WTC11 (cell line): Measurements from ENCODE around the gene NSD1. TPM values are rescaled to one million over a fixed set of nuclear protein-coding genes. Genes with fewer than 3 reads are reported as not detected.

ENCODE experiments used
- ATAC-seq: fragments of 200-7000 bp; cut with Tn5 transposase; 2 replicates; pipeline ENCODE4 v1.10.0; 2021; ENCODE audit warnings: mild to moderate bottlenecking, moderate library complexity
- CTCF ChIA-PET: fragments of 300-600 bp; sonication (Branson Sonifier 250); formaldehyde crosslinking; loops from one replicate; lab custom pipeline; 2021; ENCODE audit warnings: antibody characterized with exemption; lab: Charles Lee
- POLR2A ChIA-PET: fragments of 350-600 bp; sonication (Branson Sonifier 250); formaldehyde crosslinking; loops from one replicate; lab custom pipeline; 2021; ENCODE audit warnings: antibody characterized with exemption; lab: Charles Lee
- DNase-seq: peaks from one replicate; pipeline ENCODE4 v3.0.0; 2021; ENCODE audit warnings: low spot score
- H3K27ac Mint-ChIP-seq: 2 replicates; pipeline ENCODE4 v1.8.0; 2021; ENCODE audit warnings: mixed read lengths
- H3K27me3 Mint-ChIP-seq: 2 replicates; pipeline ENCODE4 v1.8.0; 2021; ENCODE audit warnings: low read depth, mild to moderate bottlenecking, moderate library complexity, mixed read lengths
- H3K36me3 Mint-ChIP-seq: 2 replicates; pipeline ENCODE4 v1.8.0; 2021; ENCODE audit warnings: mixed read lengths
- H3K4me1 Mint-ChIP-seq: 2 replicates; pipeline ENCODE4 v1.8.0; 2022; ENCODE audit warnings: mixed read lengths
- H3K4me3 Mint-ChIP-seq: 2 replicates; pipeline ENCODE4 v1.8.0; 2021; ENCODE audit warnings: mild to moderate bottlenecking, moderate library complexity, mixed read lengths
- H3K9me3 Mint-ChIP-seq: 2 replicates; pipeline ENCODE4 v1.8.0; 2021; ENCODE audit warnings: mixed read lengths
- AFF4 ChIP-seq: sonication (generic); formaldehyde crosslinking; IDR thresholded peaks from 2 replicates; pipeline ENCODE4 v1.8.1; 2023; ENCODE audit warnings: mild to moderate bottlenecking, missing genetic modification reagents, borderline replicate concordance
- ATF3 ChIP-seq: sonication (generic); formaldehyde crosslinking; conservative IDR thresholded peaks from 2 replicates; pipeline ENCODE4 v1.8.1; 2022; ENCODE audit warnings: mild to moderate bottlenecking, missing genetic modification reagents
- ATF6 ChIP-seq: sonication (generic); formaldehyde crosslinking; IDR thresholded peaks from 2 replicates; pipeline ENCODE4 v1.8.1; 2023; ENCODE audit warnings: mild to moderate bottlenecking, missing genetic modification reagents
- CBFB ChIP-seq: sonication (generic); formaldehyde crosslinking; IDR thresholded peaks from 2 replicates; pipeline ENCODE4 v1.8.1; 2022; ENCODE audit warnings: mild to moderate bottlenecking, low read depth, missing genetic modification reagents
- E2F5 ChIP-seq: sonication (generic); formaldehyde crosslinking; IDR thresholded peaks from 2 replicates; pipeline ENCODE4 v1.8.1; 2022; ENCODE audit warnings: mild to moderate bottlenecking, moderate library complexity, missing genetic modification reagents
- ELF4 ChIP-seq: sonication (generic); formaldehyde crosslinking; IDR thresholded peaks from 2 replicates; pipeline ENCODE4 v1.8.1; 2022; ENCODE audit warnings: low read depth, mild to moderate bottlenecking, moderate library complexity, missing genetic modification reagents
- EMX1 ChIP-seq: fragments of 250-450 bp; sonication (Bioruptor Pico); IDR thresholded peaks from 2 replicates; pipeline ENCODE4 v1.8.0; 2021; ENCODE audit warnings: mild to moderate bottlenecking
- ESRRA ChIP-seq: sonication (generic); formaldehyde crosslinking; IDR thresholded peaks from 2 replicates; pipeline ENCODE4 v1.8.1; 2022; ENCODE audit warnings: mild to moderate bottlenecking, missing genetic modification reagents, borderline replicate concordance
- HMGA2 ChIP-seq: fragments of 250-450 bp; sonication (Bioruptor Pico); IDR thresholded peaks from 2 replicates; pipeline ENCODE4 v1.4.0; 2021; ENCODE audit warnings: mild to moderate bottlenecking, moderate library complexity
- MYBL2 ChIP-seq: sonication (generic); formaldehyde crosslinking; IDR thresholded peaks from 2 replicates; pipeline ENCODE4 v1.8.1; 2023; ENCODE audit warnings: mild to moderate bottlenecking, moderate library complexity, missing genetic modification reagents
- NR1H2 ChIP-seq: sonication (generic); formaldehyde crosslinking; IDR thresholded peaks from 2 replicates; pipeline ENCODE4 v1.9.0; 2021; ENCODE audit warnings: mild to moderate bottlenecking, moderate library complexity, missing genetic modification reagents
- OVOL2 ChIP-seq: fragments of 250-450 bp; sonication (Bioruptor Pico); IDR thresholded peaks from 2 replicates; pipeline ENCODE4 v1.9.0; 2021; ENCODE audit warnings: mild to moderate bottlenecking, borderline replicate concordance
- RORB ChIP-seq: fragments of 250-450 bp; sonication (Bioruptor Pico); IDR thresholded peaks from 2 replicates; pipeline ENCODE4 v1.9.0; 2021; ENCODE audit warnings: mild to moderate bottlenecking
- SMAD4 ChIP-seq: sonication (generic); formaldehyde crosslinking; IDR thresholded peaks from 2 replicates; pipeline ENCODE4 v1.8.0; 2022; ENCODE audit warnings: mild to moderate bottlenecking, missing genetic modification reagents
- SOX15 ChIP-seq: fragments of 250-450 bp; sonication (Bioruptor Pico); IDR thresholded peaks from 2 replicates; pipeline ENCODE4 v1.9.0; 2021; ENCODE audit warnings: mild to moderate bottlenecking
- TEAD1 ChIP-seq: sonication (generic); formaldehyde crosslinking; IDR thresholded peaks from 2 replicates; pipeline ENCODE4 v1.8.0; 2022; ENCODE audit warnings: mild to moderate bottlenecking, missing genetic modification reagents
- TP53 ChIP-seq: sonication (generic); formaldehyde crosslinking; IDR thresholded peaks from 2 replicates; pipeline ENCODE4 v1.8.1; 2023; ENCODE audit warnings: mild to moderate bottlenecking, missing genetic modification reagents
- ZBTB43 ChIP-seq: sonication (generic); formaldehyde crosslinking; IDR thresholded peaks from 2 replicates; pipeline ENCODE4 v1.8.1; 2023; ENCODE audit warnings: mild to moderate bottlenecking, missing genetic modification reagents
- ZMAT4 ChIP-seq: fragments of 250-450 bp; sonication (Bioruptor Pico); IDR thresholded peaks from 2 replicates; pipeline ENCODE4 v1.9.0; 2021; ENCODE audit warnings: mild to moderate bottlenecking
- ZNF138 ChIP-seq: sonication (generic); formaldehyde crosslinking; conservative IDR thresholded peaks from 2 replicates; pipeline ENCODE4 v1.8.1; 2022; ENCODE audit warnings: mild to moderate bottlenecking, moderate library complexity, missing genetic modification reagents
- ZNF219 ChIP-seq: sonication (generic); formaldehyde crosslinking; IDR thresholded peaks from 2 replicates; pipeline ENCODE4 v1.8.0; 2023; ENCODE audit warnings: missing genetic modification reagents, mild to moderate bottlenecking, borderline replicate concordance
- ZNF232 ChIP-seq: sonication (generic); formaldehyde crosslinking; IDR thresholded peaks from 2 replicates; pipeline ENCODE4 v1.8.0; 2022; ENCODE audit warnings: mild to moderate bottlenecking, missing genetic modification reagents
- ZNF416 ChIP-seq: fragments of 250-450 bp; sonication (Bioruptor Pico); IDR thresholded peaks from 2 replicates; pipeline ENCODE4 v1.9.0; 2021; ENCODE audit warnings: mild to moderate bottlenecking, inconsistent platforms
- ZNF512 ChIP-seq: sonication (generic); formaldehyde crosslinking; IDR thresholded peaks from 2 replicates; pipeline ENCODE4 v1.8.1; 2022; ENCODE audit warnings: missing genetic modification reagents, borderline replicate concordance
- ZNF671 ChIP-seq: fragments of 250-450 bp; sonication (Bioruptor Pico); IDR thresholded peaks from 2 replicates; pipeline ENCODE4 v1.8.0; 2021; ENCODE audit warnings: mild to moderate bottlenecking
- ZSCAN18 ChIP-seq: fragments of 250-450 bp; sonication (Bioruptor Pico); IDR thresholded peaks from 2 replicates; pipeline ENCODE4 v2.1.2; 2022; ENCODE audit warnings: mild to moderate bottlenecking, moderate library complexity
- total RNA-seq: library from RNA; stranded (reverse); gene quantifications from 3 replicates; pipeline ENCODE4 v1.2.3, GENCODE V29; 2021

NSD1 gene
- total RNA-seq, 1 experiment from 2014 or later: 148 TPM

- TF ChIP-seq ELF4 (no peak), ZNF232 (CRISPR knock-in tag) (0 out of 2 replicates have a peak, but pooled peaks have one; percentile 45), ZNF416 (no peak), CBFB (CRISPR knock-in tag) (no peak), EMX1 (CRISPR knock-in tag) (no peak), E2F5 (no peak), ZSCAN18 (CRISPR knock-in tag) (no peak), ESRRA (peak; percentile 13; the same call in 1 of the 2 replicates), ZMAT4 (CRISPR knock-in tag) (no peak), ZNF671 (no peak), RORB (CRISPR knock-in tag) (no peak), ZBTB43 (CRISPR knock-in tag) (peak; percentile 52; the same call in 1 of the 2 replicates), ZNF512 (no peak), SMAD4 (no peak), HMGA2 (no peak), MYBL2 (peak; percentile 43; the same call in 1 of the 2 replicates), ATF3 (CRISPR knock-in tag) (no peak), TEAD1 (CRISPR knock-in tag) (peak; percentile 76; the same call in 1 of the 2 replicates), ZNF219 (CRISPR knock-in tag) (no peak), NR1H2 (no peak)
These were observed 46.7 kb upstream of the NSD1 start, which contains the start of gene FGFR4 (continued) for GRCh38 chr5:177086654-177087397.

- H3K27ac Mint-ChIP-seq: peak overlapping the region; percentile 89; the same call in 1 of the 2 replicates
- H3K27me3 Mint-ChIP-seq: no peaks in the 10 kb centered on the region; the same call in 1 of the 2 replicates
- no peaks in the 10 kb centered on the region for H3K9me3 Mint-ChIP-seq
- H3K4me1 Mint-ChIP-seq: peaks cover 37% of the 10 kb centered on the region
- peaks cover 12% of the 10 kb centered on the region for H3K36me3 Mint-ChIP-seq
- peak overlapping the region; percentile 80 for H3K4me3 Mint-ChIP-seq
- ATAC-seq (no peak), DNase-seq (no peak)
- CTCF ChIA-PET: interaction anchor here (0.9 to 7.6 kb wide), 18 partner anchors 9 to 427 kb away, joined by 3 to 124 read pairs (median 7); no protein-coding TSS in a partner anchor
- POLR2A ChIA-PET: interaction anchor here (0.6 to 1.3 kb wide), 4 partner anchors 11 to 82 kb away, joined by 3 read pairs; no protein-coding TSS in a partner anchor
- no peak for TF ChIP-seq TP53 (CRISPR knock-in tag)
- no peak for TF ChIP-seq AFF4 (CRISPR knock-in tag)
- no peak for TF ChIP-seq ATF6 (CRISPR knock-in tag)
- no peak for TF ChIP-seq ZNF138 (CRISPR knock-in tag)
- no peak for TF ChIP-seq OVOL2 (CRISPR knock-in tag)
- TF ChIP-seq SOX15 (CRISPR knock-in tag): no peak
These were observed 46.1 kb upstream of the NSD1 start for GRCh38 chr5:177087398-177088005.
